Activated T-cell treated with anti-CD3 and anti-CD28 coated beads for 48 hours (primary cell): ENCODE results near the gene PRMT6.
"Not testable (repeated sequence)": the region's sequence is repeated elsewhere in the genome, so short reads cannot be mapped to it uniquely, and the experiment has no call there.

Experiments
- DNase-seq: peaks from one replicate; pipeline ENCODE4 v3.0.0-alpha.2; 2020; ENCODE audit warnings: low read depth

Gene PRMT6

DNA sequence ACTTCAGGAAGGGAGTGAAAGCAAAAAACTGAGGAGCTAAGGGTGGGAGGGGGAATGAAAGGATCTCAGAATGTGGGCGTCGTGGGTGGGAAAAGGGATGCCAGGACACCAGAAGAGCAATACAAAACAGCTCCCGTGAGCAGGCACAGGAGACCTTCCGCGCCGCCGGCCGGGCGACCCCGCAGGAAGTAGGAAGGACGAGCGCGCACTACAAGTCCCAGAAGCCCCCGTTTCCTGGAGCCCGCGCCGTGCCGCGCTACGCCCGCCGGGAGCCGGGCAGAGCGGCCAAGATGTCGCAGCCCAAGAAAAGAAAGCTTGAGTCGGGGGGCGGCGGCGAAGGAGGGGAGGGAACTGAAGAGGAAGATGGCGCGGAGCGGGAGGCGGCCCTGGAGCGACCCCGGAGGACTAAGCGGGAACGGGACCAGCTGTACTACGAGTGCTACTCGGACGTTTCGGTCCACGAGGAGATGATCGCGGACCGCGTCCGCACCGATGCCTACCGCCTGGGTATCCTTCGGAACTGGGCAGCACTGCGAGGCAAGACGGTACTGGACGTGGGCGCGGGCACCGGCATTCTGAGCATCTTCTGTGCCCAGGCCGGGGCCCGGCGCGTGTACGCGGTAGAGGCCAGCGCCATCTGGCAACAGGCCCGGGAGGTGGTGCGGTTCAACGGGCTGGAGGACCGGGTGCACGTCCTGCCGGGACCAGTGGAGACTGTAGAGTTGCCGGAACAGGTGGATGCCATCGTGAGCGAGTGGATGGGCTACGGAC is at the start of gene PRMT6:
Gene PRMT6 (plus strand): TSS at position 249 of the 771 bp plus-strand sequence. CDS start 42 bp downstream, at position 291.
- peak; percentile 79 for DNase-seq

DNA sequence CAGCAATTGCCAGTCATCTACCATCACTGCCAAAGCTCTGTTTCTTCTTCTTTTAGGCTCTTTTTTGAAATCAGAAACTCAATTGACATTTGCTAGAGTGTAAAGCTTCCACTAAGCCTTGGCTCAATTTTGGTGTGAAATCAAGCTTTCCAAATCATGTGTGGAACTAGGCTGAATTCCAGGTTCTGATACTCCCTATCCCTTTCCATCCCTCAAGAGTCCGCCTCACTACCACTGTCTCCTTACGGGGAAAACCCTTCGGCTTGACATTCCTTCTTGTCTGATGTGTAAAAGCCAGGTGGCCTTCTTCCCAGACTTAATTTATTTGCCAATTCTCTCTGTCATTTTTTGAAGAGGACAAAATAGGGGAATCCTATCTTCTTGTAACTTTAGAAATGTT is 47.2 kb upstream of the PRMT6 start:
- DNase-seq: no peak

- DNase-seq: no peak
These were observed 45.9 kb upstream of the PRMT6 start for GRCh38 chr1:107010582-107010981.

DNA sequence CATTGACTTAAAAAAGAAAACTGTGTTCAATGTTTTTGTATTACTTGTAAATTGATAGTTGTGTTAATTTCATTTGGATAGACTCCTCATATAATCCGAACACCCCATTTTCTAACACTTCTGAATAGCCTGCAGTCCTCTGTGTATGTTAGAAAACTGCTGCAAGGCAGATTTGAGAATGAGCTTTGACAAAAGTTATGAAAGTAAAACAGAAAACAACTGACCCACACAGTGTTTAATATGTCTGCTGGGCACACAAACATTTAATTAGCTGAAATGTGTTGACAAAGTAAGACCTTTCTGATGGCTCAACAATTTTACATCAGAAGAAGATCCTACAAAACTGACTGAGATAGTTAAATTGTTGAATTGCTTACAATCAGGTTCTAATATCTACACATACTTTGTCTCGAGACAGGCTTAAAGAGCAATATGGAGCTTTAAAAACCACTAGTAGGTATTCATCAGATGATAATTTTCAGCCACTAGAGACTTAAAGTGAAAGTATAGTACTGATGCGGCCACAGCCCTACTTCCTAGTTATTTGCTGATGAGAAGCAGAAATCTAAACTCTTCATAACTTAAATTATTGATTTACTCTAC is 40.0 kb upstream of the PRMT6 start:
- DNase-seq: no peak

- no peak for DNase-seq
These were observed 38.0 kb upstream of the PRMT6 start for GRCh38 chr1:107018445-107018844.

DNA sequence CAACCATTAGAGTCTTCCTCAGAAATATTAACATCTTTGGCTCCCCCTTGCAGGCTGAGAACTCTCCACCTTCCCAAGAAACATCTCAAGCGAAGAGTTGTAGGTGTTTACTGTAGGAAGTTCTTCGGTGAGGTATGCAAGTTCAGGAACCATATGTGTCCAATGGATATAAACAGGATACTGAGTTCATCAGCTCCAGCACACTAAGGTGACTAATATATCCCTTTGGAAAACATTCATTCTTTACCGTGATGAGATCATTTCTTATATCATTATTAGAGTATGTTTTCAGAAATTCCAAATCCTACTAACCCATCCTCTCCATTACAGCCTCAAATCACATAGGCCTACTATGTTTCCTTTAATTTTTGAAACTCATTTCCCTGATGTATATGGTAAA is 37.3 kb upstream of the PRMT6 start:
- no peak for DNase-seq

DNA sequence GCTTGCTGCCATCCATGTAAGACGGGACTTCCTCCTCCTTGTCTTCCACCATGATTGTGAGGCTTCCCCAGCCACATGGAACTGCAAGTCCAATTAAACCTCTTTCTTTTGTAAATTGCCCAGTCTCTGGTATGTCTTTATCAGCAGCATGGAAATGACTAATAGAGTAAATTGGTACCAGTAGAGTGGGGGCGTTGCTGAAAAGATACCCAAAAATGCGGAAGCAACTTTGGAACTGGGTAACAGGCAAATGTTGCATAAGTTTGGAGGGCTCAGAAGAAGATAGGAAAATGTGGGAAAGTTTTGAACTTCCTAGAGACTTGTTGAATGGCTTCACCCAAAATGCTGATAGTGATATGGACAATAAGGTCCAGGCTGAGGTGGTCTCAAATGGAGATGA is 17.6 kb upstream of the PRMT6 start:
- not testable (repeated sequence) for DNase-seq

- not testable (repeated sequence) for DNase-seq
These were observed 11.9 kb upstream of the PRMT6 start for GRCh38 chr1:107044310-107045220.

DNA sequence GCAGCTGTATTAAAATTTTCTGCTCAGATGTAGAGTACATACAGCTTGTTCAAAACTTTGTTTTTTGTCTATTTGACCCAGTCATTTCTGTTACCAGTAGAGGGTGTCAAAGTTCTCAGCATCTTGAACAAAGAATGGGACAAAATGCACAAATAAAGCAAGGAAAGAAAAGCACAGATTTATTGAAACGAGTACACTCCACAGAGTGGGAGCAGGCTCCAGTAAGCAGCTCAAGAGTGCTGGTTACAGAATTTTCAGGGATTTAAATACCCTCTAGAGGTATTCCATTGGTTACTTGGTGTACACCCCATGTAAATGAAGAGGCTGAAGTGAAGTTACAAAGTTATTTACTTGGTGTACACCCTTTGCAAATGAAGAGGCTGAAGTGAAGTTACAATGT is 8.9 kb upstream of the PRMT6 start:
- DNase-seq: no peak

DNA sequence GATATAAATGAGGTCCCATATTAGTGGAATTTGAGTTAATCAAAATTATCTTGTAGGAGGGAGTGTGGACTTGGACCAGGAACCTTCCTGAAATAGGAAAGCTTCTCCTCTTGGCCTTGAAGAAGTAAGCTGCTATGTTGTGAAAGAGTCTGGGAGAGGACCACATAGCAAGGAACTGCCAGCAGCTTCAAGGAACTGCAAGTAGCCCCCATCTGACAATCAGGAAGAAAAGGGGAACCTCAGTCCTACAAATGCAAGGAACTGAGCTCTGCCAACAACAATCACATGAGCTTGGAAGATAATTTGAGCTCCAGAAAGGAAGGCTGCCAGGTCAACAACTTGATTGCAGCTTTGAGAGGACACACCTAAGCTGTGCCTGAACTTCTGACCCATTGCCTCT is 8.2 kb upstream of the PRMT6 start:
- DNase-seq: no peak

DNA sequence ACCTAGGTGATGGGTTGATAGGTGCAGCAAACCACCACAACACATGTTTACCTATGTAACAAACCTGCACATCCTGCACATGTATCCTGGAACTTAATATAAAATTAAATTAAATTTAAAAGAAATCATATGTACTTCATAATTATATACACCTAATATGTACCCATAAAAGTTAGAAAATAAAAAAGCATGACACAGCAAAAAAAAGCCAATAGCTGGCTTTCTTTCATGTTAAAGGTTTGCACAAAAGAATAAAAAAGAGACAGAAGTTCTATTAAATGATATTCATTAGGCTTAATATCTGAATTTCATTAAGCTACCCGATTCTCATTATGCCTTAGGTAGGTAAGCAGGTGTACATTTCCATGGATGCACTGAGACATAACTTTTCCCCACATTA is 5.2 kb upstream of the PRMT6 start:
- no peak for DNase-seq

DNA sequence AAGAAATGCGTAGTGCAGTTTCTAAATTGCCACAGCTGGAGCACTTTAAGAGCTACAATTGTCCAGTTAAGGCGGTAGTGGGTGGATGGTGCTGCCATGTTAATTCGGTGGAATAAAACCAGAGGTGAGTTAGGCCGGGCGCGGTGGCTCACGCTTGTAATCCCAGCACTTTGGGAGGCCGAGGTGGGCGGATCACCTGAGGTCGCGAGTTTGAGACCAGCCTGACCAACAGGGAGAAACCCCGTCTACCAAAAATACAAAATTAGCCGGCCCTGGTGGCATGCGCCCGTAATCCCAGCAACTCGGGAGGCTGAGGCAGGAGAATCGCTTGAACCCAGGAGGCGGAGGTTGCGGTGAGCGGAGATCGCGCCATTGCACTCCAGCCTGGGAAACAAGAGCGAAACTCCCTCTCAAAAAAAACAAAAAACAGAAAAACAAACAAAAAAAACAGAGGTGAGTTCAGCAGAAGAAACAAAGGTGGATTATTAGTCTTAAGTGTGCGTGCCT is 502 bp upstream of the PRMT6 start:
- not testable (repeated sequence) for DNase-seq

DNA sequence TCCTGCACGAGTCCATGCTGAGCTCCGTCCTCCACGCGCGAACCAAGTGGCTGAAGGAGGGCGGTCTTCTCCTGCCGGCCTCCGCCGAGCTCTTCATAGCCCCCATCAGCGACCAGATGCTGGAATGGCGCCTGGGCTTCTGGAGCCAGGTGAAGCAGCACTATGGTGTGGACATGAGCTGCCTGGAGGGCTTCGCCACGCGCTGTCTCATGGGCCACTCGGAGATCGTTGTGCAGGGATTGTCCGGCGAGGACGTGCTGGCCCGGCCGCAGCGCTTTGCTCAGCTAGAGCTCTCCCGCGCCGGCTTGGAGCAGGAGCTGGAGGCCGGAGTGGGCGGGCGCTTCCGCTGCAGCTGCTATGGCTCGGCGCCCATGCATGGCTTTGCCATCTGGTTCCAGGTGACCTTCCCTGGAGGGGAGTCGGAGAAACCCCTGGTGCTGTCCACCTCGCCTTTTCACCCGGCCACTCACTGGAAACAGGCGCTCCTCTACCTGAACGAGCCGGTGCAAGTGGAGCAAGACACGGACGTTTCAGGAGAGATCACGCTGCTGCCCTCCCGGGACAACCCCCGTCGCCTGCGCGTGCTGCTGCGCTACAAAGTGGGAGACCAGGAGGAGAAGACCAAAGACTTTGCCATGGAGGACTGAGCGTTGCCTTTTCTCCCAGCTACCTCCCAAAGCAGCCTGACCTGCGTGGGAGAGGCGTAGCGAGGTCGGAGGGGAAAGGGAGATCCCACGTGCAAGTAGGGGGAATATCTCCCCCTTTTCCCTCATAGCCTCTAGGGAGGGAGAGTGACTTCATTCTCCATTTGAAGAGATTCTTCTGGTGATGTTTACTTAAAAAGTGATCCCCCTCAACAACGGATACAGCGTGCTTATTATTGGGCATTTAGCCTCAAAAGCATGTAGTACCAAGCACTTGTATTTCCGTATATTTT is 991 bp downstream of the PRMT6 start:
- peak; percentile 64 for DNase-seq

- no peak for DNase-seq
These were observed 2.0 kb downstream of the PRMT6 start for GRCh38 chr1:107058245-107059032.

- no peak for DNase-seq
These were observed 5.4 kb downstream of the PRMT6 start for GRCh38 chr1:107061886-107062285.

DNA sequence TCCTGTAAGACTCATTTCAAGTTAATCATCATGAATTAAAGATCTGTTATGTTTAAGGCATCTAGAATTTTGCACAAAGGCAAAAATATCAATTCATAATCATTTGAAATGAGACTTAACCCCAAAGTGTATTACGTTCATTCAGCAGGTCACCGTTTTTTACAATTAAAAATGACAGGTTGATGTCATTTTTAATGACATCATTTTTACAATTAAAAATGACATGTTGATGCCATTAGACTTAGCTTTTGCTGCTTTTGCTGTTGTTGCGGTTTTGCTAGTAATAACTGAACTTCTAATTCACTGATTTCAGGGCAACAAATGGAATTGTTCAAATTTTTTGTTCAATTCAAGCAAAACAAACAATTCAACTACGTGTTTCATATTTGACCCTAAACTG is 17.0 kb downstream of the PRMT6 start:
- no peak for DNase-seq

GRCh38 chr1:107076841-107077240 is 20.4 kb downstream of the PRMT6 start:
- DNase-seq: no peak

DNA sequence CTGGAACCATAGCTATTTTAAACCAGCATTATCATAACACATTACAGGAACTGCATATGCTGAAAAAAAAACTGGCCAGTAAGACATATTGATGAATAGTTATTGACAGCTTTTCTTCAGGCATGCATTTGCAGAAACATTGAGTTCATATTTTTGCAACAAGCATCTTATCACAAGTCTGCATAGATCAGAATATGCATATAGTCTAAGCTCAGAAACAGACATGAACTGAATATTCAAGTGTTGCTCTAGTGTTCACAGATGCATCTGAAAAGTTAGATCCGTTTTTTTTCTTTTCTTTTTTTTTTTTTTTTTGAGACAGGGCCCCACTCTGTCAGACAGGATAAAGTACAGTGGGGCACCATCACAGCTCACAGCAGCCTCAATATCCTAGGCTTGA is 22.8 kb downstream of the PRMT6 start:
- DNase-seq: no peak

GRCh38 chr1:107081102-107081501 is 24.6 kb downstream of the PRMT6 start:
- no peak for DNase-seq

GRCh38 chr1:107091418-107091817 is 34.9 kb downstream of the PRMT6 start:
- no peak for DNase-seq

DNA sequence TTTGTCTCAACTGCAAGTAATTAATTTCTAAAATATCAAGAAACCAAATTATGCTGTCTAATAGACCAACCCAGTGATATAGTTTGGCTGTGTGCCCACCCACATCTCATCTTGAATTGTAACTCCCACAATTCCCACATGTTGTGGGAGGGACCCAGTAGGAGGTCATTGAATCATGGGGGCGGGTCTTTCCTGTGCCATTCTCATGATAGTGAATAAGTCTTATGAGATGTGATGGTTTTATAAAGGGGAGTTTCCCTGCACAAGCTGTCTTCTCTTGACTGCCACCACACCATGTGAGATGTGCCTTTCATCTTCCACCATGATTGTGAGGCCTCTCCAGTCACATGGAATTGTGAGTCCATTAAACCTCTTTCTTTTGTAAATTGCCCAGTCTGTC is 36.9 kb downstream of the PRMT6 start:
- not testable (repeated sequence) for DNase-seq
